Loucy (cell line): ENCODE data around the gene HIP1.

Experiments used
- H2AFZ ChIP-seq: fragments of 200-600 bp; sonication (generic); 2 replicates; pipeline ENCODE4 v1.6.0; 2016; ENCODE audit warnings: antibody characterized with exemption, mild to moderate bottlenecking, low read length, moderate library complexity
- H3F3A ChIP-seq: fragments of 200-600 bp; 2 replicates; pipeline ENCODE4 v1.6.0; 2016; ENCODE audit warnings: antibody characterized with exemption, low read depth, mild to moderate bottlenecking
- H3K27me3 ChIP-seq: fragments of 200-600 bp; sonication (generic); 2 replicates; pipeline ENCODE4 v1.6.1; 2014; ENCODE audit warnings: low read length, mild to moderate bottlenecking; ENCODE audit not compliant: insufficient read depth, poor library complexity, severe bottlenecking
- H3K36me3 ChIP-seq: fragments of 200-600 bp; sonication (generic); 2 replicates; pipeline ENCODE4 v1.6.1; 2016; ENCODE audit warnings: low read length; ENCODE audit not compliant: insufficient read depth
- H3K4me1 ChIP-seq: fragments of 200-600 bp; sonication (generic); 2 replicates; pipeline ENCODE4 v1.5.1; 2014; ENCODE audit warnings: low read length, mild to moderate bottlenecking; ENCODE audit not compliant: insufficient read depth, poor library complexity, severe bottlenecking
- H3K4me2 ChIP-seq: fragments of 200-600 bp; sonication (generic); 2 replicates; pipeline ENCODE4 v1.6.0; 2014; ENCODE audit warnings: antibody characterized with exemption, low read length, low read depth, mild to moderate bottlenecking; ENCODE audit not compliant: poor library complexity, severe bottlenecking
- H3K4me3 ChIP-seq: fragments of 200-600 bp; sonication (generic); 2 replicates; pipeline ENCODE4 v1.5.1; 2014; ENCODE audit warnings: low read length, mild to moderate bottlenecking, mixed read lengths; ENCODE audit not compliant: poor library complexity, severe bottlenecking
- H3K79me2 ChIP-seq: fragments of 200-600 bp; sonication (generic); 2 replicates; pipeline ENCODE4 v1.6.1; 2014; ENCODE audit warnings: low read length; ENCODE audit not compliant: insufficient read depth
- H3K9ac ChIP-seq: fragments of 200-600 bp; sonication (generic); 2 replicates; pipeline ENCODE4 v1.6.0; 2014; ENCODE audit warnings: mild to moderate bottlenecking, low read depth, low read length, moderate library complexity; ENCODE audit not compliant: poor library complexity, severe bottlenecking
- H3K9me2 ChIP-seq: fragments of 200-600 bp; sonication (generic); replicated peaks from 2 replicates; pipeline ENCODE4 v1.6.1; 2016; ENCODE audit warnings: low read depth, low read length, mixed read lengths
- H3K9me3 ChIP-seq: fragments of 200-600 bp; sonication (generic); 2 replicates; pipeline ENCODE4 v1.6.1; 2014; ENCODE audit warnings: mild to moderate bottlenecking, antibody characterized with exemption, low read length, low read depth; ENCODE audit not compliant: insufficient read depth
- H4K20me1 ChIP-seq: fragments of 200-600 bp; sonication (generic); 2 replicates; pipeline ENCODE4 v1.6.0; 2014; ENCODE audit warnings: antibody characterized with exemption, low read length, mild to moderate bottlenecking; ENCODE audit not compliant: insufficient read depth, poor library complexity, severe bottlenecking
- EZH2phosphoT487 ChIP-seq: fragments of 200-600 bp; IDR thresholded peaks from 2 replicates; pipeline ENCODE4 v1.6.1; 2018; ENCODE audit warnings: antibody characterized with exemption, mild to moderate bottlenecking, moderate library complexity, borderline replicate concordance
- TF ChIP-seq, protein P1 (sequence below): fragments of 200-600 bp; sonication (generic); conservative IDR thresholded peaks from 2 replicates; pipeline ENCODE4 v1.5.1; 2014; ENCODE audit warnings: mild to moderate bottlenecking, antibody characterized with exemption, low read length

HIP1 gene

DNA sequence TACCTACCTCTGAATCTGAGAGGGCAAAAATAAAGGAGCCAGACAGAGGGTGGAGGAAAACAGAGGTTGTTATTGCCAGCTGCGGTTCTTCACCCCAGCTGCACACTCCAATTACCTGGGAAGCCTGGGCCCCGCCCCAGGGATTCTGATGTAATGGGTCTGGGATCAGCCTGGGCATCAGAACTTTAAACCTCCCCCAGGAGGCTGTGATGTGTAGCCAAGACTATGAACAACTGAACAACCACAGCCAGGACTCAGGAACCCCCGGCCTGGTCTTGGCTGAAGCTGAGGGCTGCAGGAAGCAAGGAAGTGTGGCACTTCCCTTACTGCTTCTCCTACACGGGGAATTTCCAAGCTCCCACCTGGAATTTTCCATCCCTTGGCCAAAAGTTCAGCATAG is 89.3 kb downstream of the HIP1 start:
- Histone ChIP-seq H4K20me1 (no peaks in the 10 kb centered on the region), H3K9me3 (no peaks in the 10 kb centered on the region), H3K4me1 (no peaks in the 10 kb centered on the region), H3K27me3 (no peaks in the 10 kb centered on the region), H3K9me2 (no peaks in the 10 kb centered on the region), H3K9ac (no peak overlapping the region), H3K4me2 (no peak overlapping the region), H3K36me3 (no peaks in the 10 kb centered on the region), H2AFZ (no peak overlapping the region), H3K79me2 (no peaks in the 10 kb centered on the region), H3F3A (no peaks in the 10 kb centered on the region), H3K4me3 (no peak overlapping the region)
- TF ChIP-seq, protein P1, sequence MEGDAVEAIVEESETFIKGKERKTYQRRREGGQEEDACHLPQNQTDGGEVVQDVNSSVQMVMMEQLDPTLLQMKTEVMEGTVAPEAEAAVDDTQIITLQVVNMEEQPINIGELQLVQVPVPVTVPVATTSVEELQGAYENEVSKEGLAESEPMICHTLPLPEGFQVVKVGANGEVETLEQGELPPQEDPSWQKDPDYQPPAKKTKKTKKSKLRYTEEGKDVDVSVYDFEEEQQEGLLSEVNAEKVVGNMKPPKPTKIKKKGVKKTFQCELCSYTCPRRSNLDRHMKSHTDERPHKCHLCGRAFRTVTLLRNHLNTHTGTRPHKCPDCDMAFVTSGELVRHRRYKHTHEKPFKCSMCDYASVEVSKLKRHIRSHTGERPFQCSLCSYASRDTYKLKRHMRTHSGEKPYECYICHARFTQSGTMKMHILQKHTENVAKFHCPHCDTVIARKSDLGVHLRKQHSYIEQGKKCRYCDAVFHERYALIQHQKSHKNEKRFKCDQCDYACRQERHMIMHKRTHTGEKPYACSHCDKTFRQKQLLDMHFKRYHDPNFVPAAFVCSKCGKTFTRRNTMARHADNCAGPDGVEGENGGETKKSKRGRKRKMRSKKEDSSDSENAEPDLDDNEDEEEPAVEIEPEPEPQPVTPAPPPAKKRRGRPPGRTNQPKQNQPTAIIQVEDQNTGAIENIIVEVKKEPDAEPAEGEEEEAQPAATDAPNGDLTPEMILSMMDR, result no peak
- no peak for TF ChIP-seq EZH2phosphoT487

DNA sequence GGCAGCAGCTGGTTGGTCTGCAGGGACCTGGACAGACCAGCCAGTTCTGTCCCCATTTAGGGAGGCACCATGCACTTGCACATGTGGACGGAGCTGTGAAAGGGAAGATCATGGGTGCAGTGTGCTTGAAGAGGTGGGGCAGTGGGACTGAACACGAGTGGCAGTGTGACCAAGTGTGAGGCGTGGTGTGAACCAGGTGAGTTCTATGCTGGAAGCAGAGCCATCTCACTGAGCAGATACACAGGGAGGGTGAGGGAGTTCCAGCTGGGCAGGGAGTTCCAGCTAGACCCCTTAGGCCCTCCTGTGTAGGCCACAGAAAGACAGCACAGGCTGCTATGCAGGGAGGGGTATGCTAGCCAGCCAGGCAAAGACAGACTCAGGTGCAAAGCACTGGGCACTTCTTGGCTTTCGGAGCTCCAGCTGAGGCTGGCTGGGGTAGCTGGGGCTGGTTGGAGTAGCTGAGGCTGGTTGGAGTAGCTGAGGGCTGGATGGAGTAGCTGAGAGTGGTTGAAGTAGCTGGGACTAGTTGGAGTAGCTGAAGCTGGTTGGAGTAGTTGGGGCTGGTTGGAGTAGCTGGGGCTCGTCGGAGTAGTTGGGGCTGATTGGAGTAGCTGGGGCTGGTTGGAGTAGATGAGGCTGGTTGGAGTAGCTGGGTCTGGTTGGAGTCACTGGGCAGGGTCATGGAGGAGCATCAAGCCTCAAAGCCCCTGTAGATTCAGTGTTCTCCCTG is 90.9 kb downstream of the HIP1 start:
- H3K79me2 ChIP-seq, result no peaks in the 10 kb centered on the region
- TF ChIP-seq, protein P1, result no peak
- TF ChIP-seq EZH2phosphoT487, result no peak
- no peaks in the 10 kb centered on the region for H3K9me2 ChIP-seq
- H3K27me3 ChIP-seq, result no peaks in the 10 kb centered on the region
- peaks cover 4% of the 10 kb centered on the region; the same call in 1 of the 2 replicates for H3K9me3 ChIP-seq
- no peaks in the 10 kb centered on the region for H4K20me1 ChIP-seq
- no peaks in the 10 kb centered on the region for H3F3A ChIP-seq
- no peak overlapping the region for H2AFZ ChIP-seq
- H3K9ac ChIP-seq, result no peak overlapping the region
- H3K4me1 ChIP-seq, result no peaks in the 10 kb centered on the region
- no peak overlapping the region for H3K4me2 ChIP-seq
- no peaks in the 10 kb centered on the region for H3K36me3 ChIP-seq
- no peak overlapping the region for H3K4me3 ChIP-seq

DNA sequence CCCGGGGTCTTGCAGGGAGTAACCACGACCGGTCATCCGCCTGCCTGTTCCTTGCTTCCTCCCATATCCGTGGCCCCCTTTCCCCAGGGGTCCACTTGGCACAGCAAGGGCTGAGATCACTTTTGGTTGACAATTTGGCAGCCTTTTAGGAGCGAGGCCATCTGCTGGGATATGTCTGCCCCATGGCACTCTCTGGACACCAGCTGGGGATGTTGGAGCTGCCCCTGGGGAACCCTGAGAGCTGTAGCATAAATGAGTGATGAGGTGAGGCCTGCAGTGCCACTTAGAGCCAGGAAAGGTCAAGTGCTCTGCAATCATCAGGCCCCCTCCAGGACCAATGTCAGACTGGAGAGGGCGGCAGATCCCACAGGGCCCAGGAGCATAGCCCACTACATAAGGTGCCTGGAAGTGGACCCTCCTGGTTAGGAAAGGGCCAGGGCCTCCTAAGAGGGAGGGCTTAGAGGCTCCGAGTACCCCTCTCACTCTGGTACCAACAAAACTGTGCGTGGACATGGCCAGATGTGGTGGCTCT is 92.1 kb downstream of the HIP1 start:
- no peak overlapping the region for H2AFZ ChIP-seq
- H3K27me3 ChIP-seq, result no peaks in the 10 kb centered on the region
- TF ChIP-seq, protein P1, result no peak
- TF ChIP-seq EZH2phosphoT487, result no peak
- no peaks in the 10 kb centered on the region for H3K9me2 ChIP-seq
- H3K9me3 ChIP-seq, result peaks cover 4% of the 10 kb centered on the region; the same call in 1 of the 2 replicates
- no peak overlapping the region for H3K4me3 ChIP-seq
- no peaks in the 10 kb centered on the region for H3K79me2 ChIP-seq
- no peaks in the 10 kb centered on the region for H4K20me1 ChIP-seq
- no peaks in the 10 kb centered on the region for H3K36me3 ChIP-seq
- H3K4me2 ChIP-seq, result no peak overlapping the region
- no peaks in the 10 kb centered on the region for H3F3A ChIP-seq
- no peaks in the 10 kb centered on the region for H3K4me1 ChIP-seq
- H3K9ac ChIP-seq, result no peak overlapping the region
